Right lobe of liver (tissue), 4 donors: Measurements from ENCODE around the gene CAV3.

Experiments
- POLR2A ChIP-seq: fragments of 450-650 bp; IDR thresholded peaks from one replicate; pipeline ENCODE4 v1.6.1; 2017; ENCODE audit warnings: antibody characterized with exemption, mild to moderate bottlenecking
- TF ChIP-seq, protein P1 (sequence below), 4 donors: fragments of 200-600 bp in 3 of 4; fragments of 450-650 bp in 1 of 4; IDR thresholded peaks; one replicate each; pipeline versions ENCODE4 v1.5.1 to v1.8.0; 2016 to 2022; ENCODE audit warnings: antibody characterized with exemption in 4 of 4, mild to moderate bottlenecking in 2 of 4
- donor health status: DM: no; HTN: no; CAD: no.
- donor health status: DM: no; HTN: no; CAD: no.
- donor health status: DM: no; HTN: yes; CAD: no.

DNA sequence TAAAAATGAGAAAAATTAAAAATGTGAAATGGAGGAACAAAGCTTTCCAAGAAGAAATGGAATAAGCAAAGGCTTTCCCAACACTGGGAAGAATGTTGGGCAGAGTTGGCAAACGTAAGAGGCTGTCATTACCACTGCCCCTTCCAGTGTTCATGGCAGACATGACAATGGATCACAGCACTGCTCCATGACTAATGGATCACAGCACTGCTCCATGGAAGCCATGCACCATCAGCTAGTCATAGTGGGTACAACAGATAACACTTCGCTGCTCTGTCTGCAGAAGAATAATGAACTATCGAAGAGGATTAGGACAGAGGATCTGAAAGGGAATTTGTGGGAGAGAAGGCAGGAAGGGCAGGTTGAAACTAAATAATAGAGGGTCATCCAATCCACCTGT, 5.0 kb downstream of the CAV3 start:
- TF ChIP-seq, protein P1, sequence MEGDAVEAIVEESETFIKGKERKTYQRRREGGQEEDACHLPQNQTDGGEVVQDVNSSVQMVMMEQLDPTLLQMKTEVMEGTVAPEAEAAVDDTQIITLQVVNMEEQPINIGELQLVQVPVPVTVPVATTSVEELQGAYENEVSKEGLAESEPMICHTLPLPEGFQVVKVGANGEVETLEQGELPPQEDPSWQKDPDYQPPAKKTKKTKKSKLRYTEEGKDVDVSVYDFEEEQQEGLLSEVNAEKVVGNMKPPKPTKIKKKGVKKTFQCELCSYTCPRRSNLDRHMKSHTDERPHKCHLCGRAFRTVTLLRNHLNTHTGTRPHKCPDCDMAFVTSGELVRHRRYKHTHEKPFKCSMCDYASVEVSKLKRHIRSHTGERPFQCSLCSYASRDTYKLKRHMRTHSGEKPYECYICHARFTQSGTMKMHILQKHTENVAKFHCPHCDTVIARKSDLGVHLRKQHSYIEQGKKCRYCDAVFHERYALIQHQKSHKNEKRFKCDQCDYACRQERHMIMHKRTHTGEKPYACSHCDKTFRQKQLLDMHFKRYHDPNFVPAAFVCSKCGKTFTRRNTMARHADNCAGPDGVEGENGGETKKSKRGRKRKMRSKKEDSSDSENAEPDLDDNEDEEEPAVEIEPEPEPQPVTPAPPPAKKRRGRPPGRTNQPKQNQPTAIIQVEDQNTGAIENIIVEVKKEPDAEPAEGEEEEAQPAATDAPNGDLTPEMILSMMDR (IDR thresholded peaks at IDR 0.05): no peak
- TF ChIP-seq POLR2A: no peak
